Measurements from ENCODE around the gene G6PC3.

- no peak for TF ChIP-seq CTCF (IDR thresholded peaks at IDR 0.05)
- no peak for TF ChIP-seq POLR2A (IDR thresholded peaks at IDR 0.05)
These were observed 43.6 kb downstream of the G6PC3 start for GRCh38 chr17:44113868-44114840.

Measured in lower leg skin (tissue), 3 donors.